SK-N-MC (cell line): ENCODE data around the gene TNF.

Experiments used
- EZH2 ChIP-seq: fragments of 200-600 bp; sonication (generic); IDR thresholded peaks from one replicate; pipeline ENCODE4 v1.6.1; 2017; ENCODE audit warnings: antibody characterized with exemption
- POLR2AphosphoS5 ChIP-seq: IDR thresholded peaks from 2 replicates; pipeline ENCODE4 v1.6.1; 2012; ENCODE audit warnings: mild to moderate bottlenecking, low read depth, low read length, borderline replicate concordance

GRCh38 chr6:31580807-31581433 lies 5.6 kb downstream of the TNF start:
- peak; percentile 74; the same call in 1 of the 2 replicates for TF ChIP-seq POLR2AphosphoS5
- no peak for TF ChIP-seq EZH2
